NCI-H1694 treated with DMSO at 0.1 percent for 48 hours (cell line): Measurements from ENCODE around the gene CHD5.
A peak's percentile ranks its signal among the peaks of the same experiment; 100 is the strongest.

Experiments used
- DNase-seq: peaks from one replicate; lab custom pipeline; 2025; lab: John Stamatoyannopoulos, UW

Gene CHD5

GRCh38 chr1:6200188-6200809 is 20.2 kb upstream of the CHD5 start:
- DNase-seq = no peak

GRCh38 chr1:6199298-6200187 is 19.4 kb upstream of the CHD5 start, which contains the start of gene RPL22:
Gene RPL22, minus strand, starts transcription at chr1:6199595. Its CDS starts 22 bp downstream, at chr1:6199573.
- peak; percentile 98 for DNase-seq

GRCh38 chr1:6198646-6199297 is 18.7 kb upstream of the CHD5 start:
- no peak for DNase-seq

DNA sequence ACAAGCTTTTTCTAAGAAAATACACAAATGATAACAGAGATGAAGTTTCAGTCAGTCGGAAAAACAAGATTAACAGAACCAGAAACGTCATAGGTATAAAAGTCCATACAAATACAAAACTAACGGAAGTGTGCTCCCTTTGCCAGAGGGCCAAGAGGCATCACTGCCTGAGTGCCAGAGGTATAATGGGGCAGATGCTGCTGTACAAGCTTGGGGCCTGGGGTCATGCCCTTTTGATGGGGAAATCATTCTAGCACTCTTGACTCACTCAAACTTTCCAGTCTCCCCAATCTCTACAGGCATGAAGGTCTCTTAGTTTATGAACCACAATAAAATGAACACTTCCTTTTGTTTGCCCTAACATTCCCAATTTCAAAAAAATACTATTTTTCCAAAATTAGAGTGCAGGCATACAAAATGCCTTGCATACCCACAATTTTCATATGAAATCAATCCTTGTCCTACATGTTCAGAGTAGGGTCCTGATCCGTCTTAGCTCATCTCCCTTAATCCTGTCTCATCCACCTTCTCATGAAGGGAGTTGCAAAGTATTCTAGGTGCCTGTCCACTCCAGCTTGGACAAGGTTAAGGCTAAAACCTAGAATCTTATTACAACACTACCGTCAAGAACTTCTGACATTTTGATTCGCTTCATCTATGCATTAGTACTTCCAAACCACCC is 17.8 kb upstream of the CHD5 start:
- no peak for DNase-seq

DNA sequence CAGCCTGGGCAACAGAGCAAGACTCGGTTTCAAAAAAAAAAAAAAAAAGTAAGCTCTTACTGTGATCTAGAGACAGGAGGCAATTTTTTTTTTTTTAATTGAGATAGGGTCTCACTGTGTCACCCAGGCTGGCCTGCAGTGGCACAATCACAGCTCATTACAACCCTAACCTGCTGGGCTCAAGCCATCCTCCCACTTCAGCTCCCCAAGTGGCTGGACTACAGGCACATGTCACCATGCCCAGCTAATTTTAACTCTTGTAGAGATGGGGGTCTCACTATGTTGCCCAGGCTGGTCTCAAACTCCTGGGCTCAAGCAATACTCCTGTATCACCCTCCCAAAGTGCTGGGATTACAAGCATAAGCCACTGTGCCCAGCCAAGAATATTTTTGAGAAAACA is 11.8 kb upstream of the CHD5 start:
- no peak for DNase-seq

GRCh38 chr1:6188466-6188865 is 8.3 kb upstream of the CHD5 start:
- no peak for DNase-seq

DNA sequence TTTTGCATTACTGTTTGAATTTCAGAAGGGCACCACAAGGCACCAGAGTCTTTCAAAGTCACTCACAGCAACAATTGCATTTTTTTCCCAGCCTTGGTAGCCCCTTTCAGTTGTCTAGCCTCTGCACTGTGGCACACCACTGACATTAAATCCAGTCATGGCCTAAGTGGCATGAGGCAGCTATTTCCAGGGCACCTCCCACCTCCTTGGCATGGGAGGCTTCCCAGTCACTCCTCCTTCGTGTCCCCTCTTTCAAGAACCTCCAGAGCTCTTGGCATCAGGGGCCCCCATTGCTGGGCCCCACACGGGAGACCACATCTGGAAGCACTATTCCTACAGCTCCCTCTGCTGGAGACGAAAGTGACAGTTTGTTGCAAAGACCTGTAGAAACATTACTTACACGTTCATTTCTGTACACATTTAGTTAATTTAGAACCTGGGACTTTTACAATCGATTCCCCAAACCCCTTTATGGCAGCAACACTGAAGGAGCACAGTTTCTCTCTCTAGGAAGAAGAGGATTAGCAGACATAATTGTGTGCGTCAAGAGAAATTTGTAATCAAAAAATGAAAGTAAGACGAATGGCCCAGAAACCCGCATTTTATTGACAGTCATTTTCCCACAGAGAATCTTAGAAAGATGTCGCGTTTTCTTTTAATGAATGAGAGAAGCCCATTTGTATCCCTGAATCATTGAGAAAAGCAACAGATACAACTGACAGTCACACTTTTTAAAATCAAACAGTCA is 5.7 kb upstream of the CHD5 start:
- DNase-seq = peak; percentile 16

GRCh38 chr1:6185151-6185550 is 5.0 kb upstream of the CHD5 start:
- DNase-seq = no peak

DNA sequence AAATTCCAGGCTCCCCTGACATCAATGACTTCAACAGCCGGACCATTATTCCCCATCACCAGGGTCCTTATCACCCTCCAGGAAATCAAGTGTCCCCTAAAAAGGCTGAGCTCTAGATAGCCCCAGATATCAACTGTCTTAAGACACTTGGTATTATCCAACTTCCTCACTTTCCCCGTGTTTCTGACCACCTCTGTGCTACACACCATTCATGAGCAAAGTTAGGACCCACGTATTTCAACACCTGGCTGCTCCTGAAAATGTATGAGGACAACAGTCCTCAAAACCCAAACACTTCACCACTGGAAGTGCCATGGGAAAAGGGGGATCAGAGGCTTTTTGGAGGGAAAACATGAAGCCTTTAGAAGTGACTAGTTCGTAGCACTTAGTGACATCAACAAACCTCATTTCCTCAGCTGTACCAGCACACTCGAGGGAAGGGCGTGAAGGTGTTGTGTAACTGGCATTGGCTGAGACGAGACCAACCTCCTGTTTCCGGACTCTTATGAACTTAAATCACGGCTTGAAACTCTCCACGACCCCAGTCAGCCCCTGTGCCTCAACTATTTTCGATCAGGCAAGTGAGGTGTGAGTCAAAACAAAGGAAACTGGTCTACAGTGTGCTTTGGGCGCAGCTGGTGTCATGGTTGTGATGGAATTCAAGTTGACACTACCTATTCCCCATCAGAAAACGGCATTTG is 4.1 kb upstream of the CHD5 start:
- no peak for DNase-seq

GRCh38 chr1:6183520-6183989 is 3.4 kb upstream of the CHD5 start:
- no peak for DNase-seq

- DNase-seq = no peak
These were observed 1.2 kb upstream of the CHD5 start for GRCh38 chr1:6181347-6181770.

DNA sequence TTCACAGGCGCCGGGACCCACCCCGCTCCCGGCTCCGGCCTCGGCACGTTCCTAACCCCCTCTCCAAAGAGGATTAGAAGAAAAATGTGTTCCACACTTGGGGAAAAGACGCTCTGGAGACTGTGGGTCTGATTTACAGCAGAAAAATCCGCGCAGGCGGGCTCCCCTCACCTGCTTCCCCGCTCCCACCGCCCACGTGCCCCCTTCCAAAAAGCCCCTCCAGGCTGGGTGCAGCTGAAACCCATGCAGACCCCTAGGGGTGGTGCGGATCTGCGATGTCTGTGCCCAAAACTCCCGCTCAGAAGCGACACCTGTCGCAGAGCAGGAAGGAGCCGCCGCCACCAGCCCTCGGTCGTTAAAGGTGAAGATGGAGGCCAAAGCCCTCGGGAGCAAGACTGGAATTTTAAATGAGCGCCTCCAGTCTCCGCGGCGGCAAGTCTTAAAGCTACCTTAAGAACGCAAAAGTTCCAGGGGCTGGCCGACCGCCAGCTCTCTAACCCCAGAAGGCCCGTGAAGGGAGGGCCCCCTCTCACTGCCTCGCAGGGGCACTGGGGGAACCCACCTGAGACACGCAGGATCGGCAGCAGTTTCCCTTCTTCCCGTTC is 688 bp upstream of the CHD5 start:
- DNase-seq = no peak

DNA sequence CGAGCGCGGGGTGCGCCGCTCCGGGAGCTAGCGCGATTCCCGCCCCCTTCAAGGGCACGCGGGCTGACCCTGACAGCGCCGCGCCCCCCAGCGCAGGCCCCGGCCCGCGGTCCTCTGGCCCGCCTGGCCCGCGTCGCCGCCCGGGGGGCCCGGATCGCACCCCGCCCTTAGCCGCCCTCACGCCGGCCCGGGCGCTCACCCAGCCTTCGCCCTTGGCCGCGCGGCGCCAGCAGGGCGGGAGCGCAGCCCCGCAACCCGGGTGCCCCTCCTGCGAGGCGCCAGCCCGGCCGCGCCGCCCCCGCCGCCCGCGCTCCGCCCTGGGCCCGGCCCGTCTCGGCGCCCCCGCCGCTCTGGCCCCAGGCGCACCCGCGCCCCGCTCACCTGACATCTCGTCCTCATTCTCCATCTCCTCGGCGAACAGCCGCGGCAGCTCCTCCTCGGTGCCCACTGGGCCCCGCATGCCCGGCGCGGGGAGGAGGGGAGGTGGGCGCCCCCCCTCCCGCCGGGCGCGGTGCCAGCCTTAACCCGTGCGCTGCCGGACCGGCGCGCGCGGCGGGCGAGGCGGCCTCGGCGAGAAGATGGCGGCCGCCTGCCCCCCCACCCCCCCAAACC is 451 bp downstream of the CHD5 start:
- no peak for DNase-seq

DNA sequence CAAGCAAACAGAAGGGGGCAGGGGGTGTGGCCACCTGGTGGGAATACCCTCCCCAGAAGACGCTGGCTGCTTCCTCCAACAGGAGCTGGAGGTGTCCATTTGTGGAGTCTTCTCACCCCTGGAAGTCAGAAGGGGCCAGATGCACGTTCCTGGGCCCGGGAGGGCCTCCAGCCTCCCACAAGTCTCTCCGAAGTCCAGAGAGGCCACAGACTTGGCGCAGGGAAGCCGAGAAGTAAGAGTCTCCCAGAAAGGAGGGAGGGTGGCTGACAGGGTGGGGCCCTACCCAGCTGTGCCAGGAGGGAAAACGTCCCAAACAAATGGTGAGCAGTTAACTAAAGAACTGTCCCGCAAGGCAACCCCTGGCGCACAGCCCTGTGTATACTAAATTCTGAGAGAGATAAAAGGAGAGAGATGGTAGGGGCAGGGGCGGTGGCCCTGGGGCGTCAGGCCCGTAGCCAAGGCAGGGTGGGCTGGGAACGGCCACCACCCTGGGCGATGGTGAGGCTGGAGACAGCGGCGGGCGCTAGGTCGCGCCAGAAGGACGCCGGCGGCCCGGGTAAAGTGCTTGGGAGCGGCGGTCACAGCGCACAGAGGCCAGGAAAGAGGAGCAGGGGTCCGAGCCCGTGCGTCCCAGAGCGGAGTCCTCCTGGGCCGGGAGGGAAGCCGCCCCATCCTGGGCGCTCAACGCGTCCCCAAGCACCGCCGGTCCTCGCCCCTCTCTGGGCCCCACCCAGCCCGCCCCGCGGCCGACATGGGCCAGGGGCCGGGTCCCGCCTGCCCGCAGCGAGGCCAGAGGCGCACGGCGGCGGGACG is 1.2 kb downstream of the CHD5 start:
- no peak for DNase-seq

DNA sequence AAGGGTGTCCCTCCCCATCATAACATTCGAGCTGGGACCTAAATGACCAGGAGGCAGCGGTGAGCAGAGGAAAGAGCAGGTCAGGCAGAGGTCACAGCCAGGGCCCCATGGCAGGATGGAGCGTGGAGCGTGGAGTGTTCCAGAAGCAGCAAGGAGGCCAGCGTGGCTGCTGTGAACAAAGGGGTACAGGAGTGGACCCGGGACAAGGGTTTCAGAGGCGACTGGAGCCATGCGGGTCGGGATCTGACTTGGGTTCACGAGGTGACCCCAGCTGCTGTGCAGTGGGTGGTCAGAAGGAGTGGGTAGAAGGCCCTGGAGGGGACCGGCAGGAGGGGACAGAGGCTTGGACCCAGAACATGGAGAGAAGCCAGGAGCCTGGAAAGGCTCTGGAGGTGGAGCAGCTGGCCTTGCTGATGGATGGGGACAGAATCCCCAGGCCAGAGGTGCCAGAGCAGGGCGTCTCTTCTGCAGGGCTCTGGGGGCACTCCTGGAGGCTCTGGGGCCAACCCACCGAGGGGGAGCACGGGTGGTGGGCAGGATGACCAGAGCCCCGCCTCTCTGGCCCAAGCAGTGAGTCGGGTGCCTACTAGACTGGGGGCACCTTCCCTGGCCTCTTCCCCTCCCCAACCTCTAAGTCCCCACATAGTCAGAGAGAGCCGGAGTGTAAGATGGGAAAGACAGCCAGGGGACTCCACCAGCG is 2.3 kb downstream of the CHD5 start:
- no peak for DNase-seq

DNA sequence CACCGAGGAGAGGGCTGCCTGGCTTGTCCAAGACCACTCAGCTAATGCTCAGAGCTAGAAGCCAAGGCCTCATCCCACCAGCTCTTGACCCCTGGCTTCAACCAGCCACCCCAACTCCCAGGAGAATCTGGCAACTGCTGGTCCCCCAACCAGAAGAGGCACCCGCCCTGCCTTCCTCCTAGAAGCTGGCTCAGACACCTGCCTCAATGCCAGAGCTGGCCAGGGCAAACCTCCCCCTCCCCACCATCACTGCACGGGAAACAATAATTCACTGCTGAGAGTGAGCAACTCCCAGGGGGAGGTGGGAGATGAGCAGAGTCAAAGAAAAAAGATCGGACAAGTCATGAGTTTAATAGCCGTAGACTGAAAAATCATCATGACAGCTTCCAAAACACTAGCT is 3.3 kb downstream of the CHD5 start:
- DNase-seq = no peak

DNA sequence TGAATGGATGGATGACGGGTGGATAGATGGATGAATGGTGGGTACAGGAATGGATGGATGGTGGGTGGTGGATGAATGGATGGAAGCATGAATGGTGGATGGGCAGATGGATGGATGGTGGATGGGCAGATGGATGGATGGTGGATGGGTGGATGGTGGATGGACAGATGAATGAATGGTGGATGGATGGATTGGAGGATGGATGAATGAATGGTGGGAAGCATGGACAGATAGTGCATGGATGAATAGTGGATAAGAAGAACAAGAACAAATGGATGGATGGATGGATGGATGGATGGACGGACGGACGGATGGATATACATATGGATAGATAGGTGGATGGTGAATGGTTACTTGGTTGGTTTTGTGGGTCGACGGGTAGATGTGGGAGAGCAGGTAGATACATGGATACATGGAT is 4.7 kb downstream of the CHD5 start:
- DNase-seq = no peak

GRCh38 chr1:6174621-6175410 is 5.3 kb downstream of the CHD5 start:
- DNase-seq = no peak
